Head of caudate nucleus (tissue), 42 donors: ENCODE measurements around the gene ARID5B.

ENCODE experiments used
- DNase-seq, 42 donors: peaks; one replicate each; pipeline versions ENCODE4 v3.0.0 to v3.0.0-alpha.2; 2020 to 2021; ENCODE audit warnings: mixed read lengths in 7 of 42
- intact Hi-C: fragments of 100-400 bp; cut with DNase I; formaldehyde crosslinking; loops from one replicate; pipeline ENCODE4 v1.15.0; 2022

The ARID5B gene

GRCh38 chr10:61878740-61879068 lies 22.8 kb upstream of the ARID5B start:
- intact Hi-C loops: no loop called here
- no peak for DNase-seq

GRCh38 chr10:61882621-61883370 lies 18.7 kb upstream of the ARID5B start:
- intact Hi-C loops: no loop called here
- DNase-seq: peak in 12 of 42 donors; percentile 10 to 51 (median 26)

- no peak for DNase-seq
- intact Hi-C loops: no loop called here
These were observed 18.0 kb upstream of the ARID5B start for GRCh38 chr10:61883371-61884025.

- intact Hi-C loops: no loop called here
- DNase-seq: no peak
These were observed 13.7 kb upstream of the ARID5B start for GRCh38 chr10:61887772-61888171.

GRCh38 chr10:61888744-61889143 lies 12.8 kb upstream of the ARID5B start:
- intact Hi-C loops: no loop called here
- no peak for DNase-seq

GRCh38 chr10:61890430-61890829 lies 11.1 kb upstream of the ARID5B start:
- intact Hi-C loops: loop anchor here (10.0 kb wide), 1 partner anchor 354 kb away; no protein-coding TSS in a partner anchor
- no peak for DNase-seq

- DNase-seq: no peak
- intact Hi-C loops: loop anchor here (10.0 kb wide), 1 partner anchor 354 kb away; no protein-coding TSS in a partner anchor
These were observed 10.6 kb upstream of the ARID5B start for GRCh38 chr10:61890881-61891409.

GRCh38 chr10:61891906-61892585 lies 9.5 kb upstream of the ARID5B start:
- no peak for DNase-seq
- intact Hi-C loops: loop anchor here (10.0 kb wide), 1 partner anchor 353 kb away; no protein-coding TSS in a partner anchor

GRCh38 chr10:61892961-61893360 lies 8.5 kb upstream of the ARID5B start:
- DNase-seq: no peak
- intact Hi-C loops: loop anchor here (10.0 kb wide), 1 partner anchor 352 kb away; no protein-coding TSS in a partner anchor

- no peak for DNase-seq
- intact Hi-C loops: loop anchor here (10.0 kb wide), 1 partner anchor 351 kb away; no protein-coding TSS in a partner anchor
These were observed 7.4 kb upstream of the ARID5B start for GRCh38 chr10:61894133-61894532.

GRCh38 chr10:61895898-61896600 lies 5.5 kb upstream of the ARID5B start:
- no peak for DNase-seq
- intact Hi-C loops: loop anchor here (10.0 kb wide), 1 partner anchor 349 kb away; no protein-coding TSS in a partner anchor

GRCh38 chr10:61896854-61897661 lies 4.4 kb upstream of the ARID5B start:
- peak; percentile 12 to 83 (median 56) for DNase-seq
- intact Hi-C loops: loop anchor here (10.0 kb wide), 1 partner anchor 348 kb away; no protein-coding TSS in a partner anchor

- intact Hi-C loops: loop anchor here (10.0 kb wide), 1 partner anchor 347 kb away; no protein-coding TSS in a partner anchor
- peak in 40 of 42 donors; percentile 23 to 84 (median 62) for DNase-seq
These were observed 3.6 kb upstream of the ARID5B start for GRCh38 chr10:61897671-61898434.

- intact Hi-C loops: loop anchor here (10.0 kb wide), 1 partner anchor 346 kb away; no protein-coding TSS in a partner anchor
- DNase-seq: no peak
These were observed 3.1 kb upstream of the ARID5B start for GRCh38 chr10:61898435-61898778.

- no peak for DNase-seq
- intact Hi-C loops: loop anchor here (10.0 kb wide), 1 partner anchor 346 kb away; no protein-coding TSS in a partner anchor
These were observed 2.4 kb upstream of the ARID5B start for GRCh38 chr10:61899069-61899531.

GRCh38 chr10:61899663-61899996 lies 1.9 kb upstream of the ARID5B start:
- intact Hi-C loops: loop anchor here (10.0 kb wide), 1 partner anchor 345 kb away; no protein-coding TSS in a partner anchor
- DNase-seq: no peak
